Neural cell (in vitro differentiated cells): ENCODE results near the gene TMEM255B. TPM values are rescaled to one million over a fixed set of nuclear protein-coding genes. Genes with fewer than 3 reads are reported as not detected.

ENCODE experiments used
- H2AFZ ChIP-seq: fragments of 200-600, 300-800 bp; sonication (generic), shearing (Covaris generic); 2 replicates; pipeline ENCODE4 v1.6.0; 2014; ENCODE audit warnings: low read depth, mild to moderate bottlenecking, antibody characterized with exemption, low read length, moderate library complexity
- H3F3A ChIP-seq: fragments of 200-600 bp; shearing (Covaris generic); 2 replicates; pipeline ENCODE4 v1.6.1; 2016; ENCODE audit warnings: mild to moderate bottlenecking, moderate library complexity, mixed read lengths, antibody characterized with exemption, low read length; ENCODE audit not compliant: insufficient read depth, poor library complexity, severe bottlenecking
- H3K27ac ChIP-seq: fragments of 200-600, 300-800 bp; sonication (generic), shearing (Covaris generic); 2 replicates; pipeline ENCODE4 v1.5.1; 2014; ENCODE audit warnings: mild to moderate bottlenecking, low read length, moderate library complexity
- H3K27me3 ChIP-seq: fragments of 300-800, 200-600 bp; sonication (generic), shearing (Covaris generic); 2 replicates; pipeline ENCODE4 v1.6.0; 2014; ENCODE audit warnings: mild to moderate bottlenecking, low read depth, low read length, moderate library complexity; ENCODE audit not compliant: insufficient read depth
- H3K36me3 ChIP-seq: fragments of 300-800, 200-600 bp; sonication (generic), shearing (Covaris generic); 2 replicates; pipeline ENCODE4 v1.5.1; 2014; ENCODE audit warnings: mild to moderate bottlenecking, antibody characterized with exemption, low read length, moderate library complexity; ENCODE audit not compliant: insufficient read depth
- H3K4me2 ChIP-seq: fragments of 300-800, 200-600 bp; sonication (generic), shearing (Covaris generic); 2 replicates; pipeline ENCODE4 v1.6.0; 2014; ENCODE audit warnings: mild to moderate bottlenecking, low read length
- H3K4me3 ChIP-seq: fragments of 300-800, 200-600 bp; sonication (generic), shearing (Covaris generic); 2 replicates; pipeline ENCODE4 v1.5.1; 2014; ENCODE audit warnings: mild to moderate bottlenecking, low read length, moderate library complexity
- H3K79me2 ChIP-seq: fragments of 200-600 bp; shearing (Covaris generic); replicated peaks from 2 replicates; pipeline ENCODE4 v1.6.0; 2014; ENCODE audit warnings: mild to moderate bottlenecking, low read length, moderate library complexity; ENCODE audit not compliant: insufficient read depth
- H3K9ac ChIP-seq: fragments of 300-800, 200-600 bp; sonication (generic), shearing (Covaris generic); 2 replicates; pipeline ENCODE4 v1.6.1; 2016; ENCODE audit warnings: mild to moderate bottlenecking, low read length, mixed read lengths
- H3K9me2 ChIP-seq: fragments of 200-600 bp; shearing (Covaris generic); 2 replicates; pipeline ENCODE4 v1.6.1; 2016; ENCODE audit warnings: mild to moderate bottlenecking, low read length, mixed read lengths; ENCODE audit not compliant: insufficient read depth
- H3K9me3 ChIP-seq: fragments of 200-600, 300-800 bp; sonication (generic), shearing (Covaris generic); 2 replicates; pipeline ENCODE4 v1.6.1; 2016; ENCODE audit warnings: mild to moderate bottlenecking, mixed run types, low read length, moderate library complexity, mixed read lengths
- H4K20me1 ChIP-seq: fragments of 200-600 bp; shearing (Covaris generic); 2 replicates; pipeline ENCODE4 v1.6.1; 2016; ENCODE audit warnings: mild to moderate bottlenecking, mixed run types; ENCODE audit not compliant: insufficient read depth
- CTCF ChIP-seq: fragments of 450-650 bp; IDR thresholded peaks from 2 replicates; pipeline ENCODE4 v1.5.1; 2014; ENCODE audit warnings: antibody characterized with exemption, mild to moderate bottlenecking, moderate library complexity; ENCODE audit not compliant: poor library complexity, severe bottlenecking
- EP300 ChIP-seq: fragments of 450-650 bp; conservative IDR thresholded peaks from 2 replicates; pipeline ENCODE4 v1.6.1; 2014; ENCODE audit warnings: antibody characterized with exemption, mild to moderate bottlenecking, moderate library complexity; ENCODE audit not compliant: poor library complexity, severe bottlenecking
- EZH2 ChIP-seq: fragments of 200-600, 300-800 bp; shearing (Covaris generic), sonication (generic); IDR thresholded peaks from 2 replicates; pipeline ENCODE4 v1.6.1; 2014; ENCODE audit warnings: antibody characterized with exemption, low read length, borderline replicate concordance, mild to moderate bottlenecking; ENCODE audit not compliant: insufficient read depth, poor library complexity, severe bottlenecking
- MXI1 ChIP-seq: fragments of 450-650 bp; conservative IDR thresholded peaks from 2 replicates; pipeline ENCODE4 v1.6.1; 2014; ENCODE audit warnings: antibody characterized with exemption, mild to moderate bottlenecking; ENCODE audit not compliant: poor library complexity, severe bottlenecking
- POLR2AphosphoS5 ChIP-seq: IDR thresholded peaks from 2 replicates; pipeline ENCODE4 v1.6.1; 2012
- RAD21 ChIP-seq: fragments of 450-650 bp; conservative IDR thresholded peaks from 2 replicates; pipeline ENCODE4 v1.6.1; 2014; ENCODE audit warnings: antibody characterized with exemption, mild to moderate bottlenecking, moderate library complexity
- REST ChIP-seq: IDR thresholded peaks from 2 replicates; pipeline ENCODE4 v1.6.1; 2012; ENCODE audit warnings: borderline replicate concordance
- SMC3 ChIP-seq: fragments of 450-650 bp; conservative IDR thresholded peaks from 2 replicates; pipeline ENCODE4 v1.6.1; 2014; ENCODE audit warnings: antibody characterized with exemption, mild to moderate bottlenecking, moderate library complexity; ENCODE audit not compliant: poor library complexity
- TAF1 ChIP-seq: IDR thresholded peaks from 2 replicates; pipeline ENCODE4 v1.6.1; 2012; ENCODE audit warnings: low read depth
- polyA plus RNA-seq: library from polyadenylated mRNA; depleted of rRNA; stranded (reverse); fragments of >200 nt; gene quantifications from 2 replicates; pipeline ENCODE4 v1.2.3, GENCODE V29; 2014

The TMEM255B gene
- polyA plus RNA-seq, 1 donor from 2014 or later, result not detected

- Histone ChIP-seq H3F3A (no peaks in the 10 kb centered on the region), H3K36me3 (no peaks in the 10 kb centered on the region), H3K27me3 (no peaks in the 10 kb centered on the region), H3K79me2 (no peaks in the 10 kb centered on the region), H3K4me2 (no peak overlapping the region), H3K9me3 (no peaks in the 10 kb centered on the region), H3K9me2 (no peaks in the 10 kb centered on the region), H3K4me3 (no peak overlapping the region), H3K27ac (no peak overlapping the region), H2AFZ (no peak overlapping the region), H3K9ac (no peak overlapping the region), H4K20me1 (no peaks in the 10 kb centered on the region)
- no peak for TF ChIP-seq POLR2AphosphoS5
- no peak for TF ChIP-seq EP300
- TF ChIP-seq EZH2, result no peak
- TF ChIP-seq SMC3, result no peak
- no peak for TF ChIP-seq RAD21
- TF ChIP-seq CTCF, result no peak
- no peak for TF ChIP-seq TAF1
- no peak for TF ChIP-seq REST
- TF ChIP-seq MXI1, result no peak
These were observed 50.9 kb downstream of the TMEM255B start for GRCh38 chr13:113809934-113810333.

- H3K79me2 ChIP-seq, result no peaks in the 10 kb centered on the region
- H3K27me3 ChIP-seq, result no peaks in the 10 kb centered on the region
- no peak overlapping the region for H3K9ac ChIP-seq
- no peaks in the 10 kb centered on the region for H3K9me2 ChIP-seq
- H3F3A ChIP-seq, result no peaks in the 10 kb centered on the region
- H3K9me3 ChIP-seq, result no peaks in the 10 kb centered on the region
- H3K27ac ChIP-seq, result no peak overlapping the region
- TF ChIP-seq EP300 (no peak), CTCF (no peak), EZH2 (no peak), POLR2AphosphoS5 (no peak), TAF1 (no peak), MXI1 (no peak), RAD21 (no peak), REST (no peak), SMC3 (no peak)
- no peak overlapping the region for H3K4me3 ChIP-seq
- H2AFZ ChIP-seq, result no peak overlapping the region
- no peak overlapping the region for H3K4me2 ChIP-seq
- no peaks in the 10 kb centered on the region for H4K20me1 ChIP-seq
- no peaks in the 10 kb centered on the region for H3K36me3 ChIP-seq
These were observed 51.6 kb downstream of the TMEM255B start for GRCh38 chr13:113810640-113811039.
